HEK293 (cell line): ENCODE data around the gene IL4R.

Experiments used
- CTCF ChIA-PET: fragments of 350-600 bp; formaldehyde crosslinking; extraction: SDS; loops from one replicate; lab custom pipeline; 2021; ENCODE audit warnings: antibody characterized with exemption; lab: Yijun Ruan, JAX
- POLR2A ChIA-PET: fragments of 300-600 bp; formaldehyde crosslinking; extraction: SDS; loops from one replicate; lab custom pipeline; 2020; ENCODE audit warnings: antibody characterized with exemption, inconsistent platforms; lab: Yijun Ruan, JAX
- H3K27ac ChIP-seq: fragments of 200-500 bp; sonication (Bioruptor generic); 2 replicates; pipeline ENCODE4 v1.5.1; 2014; ENCODE audit warnings: low read depth, low read length, control low read depth, inconsistent platforms; ENCODE audit errors: extremely low read depth
- H3K36me3 ChIP-seq, 2 experiments: fragments of 200-500 bp in 1 of 2; sonication (Bioruptor generic) in 1 of 2; 1 replicate in 1 of 2; 2 replicates in 1 of 2; pipeline ENCODE4 v1.5.1; 2014 to 2017; ENCODE audit warnings: inconsistent platforms in 2 of 2, low read length in 2 of 2; ENCODE audit not compliant: control insufficient read depth in 2 of 2, insufficient read depth in 1 of 2
- H3K4me1 ChIP-seq: fragments of 200-500 bp; sonication (Bioruptor generic); 2 replicates; pipeline ENCODE4 v1.5.1; 2014; ENCODE audit warnings: mild to moderate bottlenecking, low read length, inconsistent platforms; ENCODE audit not compliant: control insufficient read depth, insufficient read depth
- H3K4me3 ChIP-seq: 2 replicates; pipeline ENCODE4 v1.5.1; 2011; ENCODE audit warnings: low read depth, mild to moderate bottlenecking, control low read depth, low read length, moderate library complexity
- H3K9me3 ChIP-seq: fragments of 200-500 bp; sonication (Bioruptor generic); 2 replicates; pipeline ENCODE4 v1.5.1; 2014; ENCODE audit warnings: low read depth, low read length, inconsistent platforms; ENCODE audit not compliant: control insufficient read depth, insufficient read depth
- BCL11B ChIP-seq: fragments of 450-650 bp; formaldehyde crosslinking; IDR thresholded peaks from 2 replicates; pipeline ENCODE4 v1.5.1; 2016; ENCODE audit warnings: low read depth, missing biosample characterization, missing genetic modification characterization
- GFI1B ChIP-seq: fragments of 450-650 bp; formaldehyde crosslinking; IDR thresholded peaks from 2 replicates; pipeline ENCODE4 v1.5.1; 2016; ENCODE audit warnings: missing biosample characterization, missing genetic modification characterization
- KLF10 ChIP-seq: fragments of 450-650 bp; IDR thresholded peaks from 2 replicates; pipeline ENCODE4 v1.5.1; 2018; ENCODE audit warnings: missing biosample characterization, mild to moderate bottlenecking, missing genetic modification characterization
- TRIM28 ChIP-seq: IDR thresholded peaks from 2 replicates; pipeline ENCODE4 v1.6.1; 2011; ENCODE audit warnings: low read length, control low read depth, borderline replicate concordance
- ZBTB1 ChIP-seq: fragments of 450-650 bp; formaldehyde crosslinking; IDR thresholded peaks from 2 replicates; pipeline ENCODE4 v1.5.1; 2016; ENCODE audit warnings: missing biosample characterization, missing genetic modification characterization
- ZBTB20 ChIP-seq: fragments of 450-650 bp; formaldehyde crosslinking; IDR thresholded peaks from 2 replicates; pipeline ENCODE4 v1.5.1; 2016; ENCODE audit warnings: missing biosample characterization, missing genetic modification characterization
- ZBTB48 ChIP-seq: fragments of 450-650 bp; formaldehyde crosslinking; IDR thresholded peaks from 2 replicates; pipeline ENCODE4 v1.5.1; 2016; ENCODE audit warnings: missing biosample characterization, missing genetic modification characterization
- ZFP41 ChIP-seq: fragments of 450-650 bp; formaldehyde crosslinking; IDR thresholded peaks from 2 replicates; pipeline ENCODE4 v1.5.1; 2016; ENCODE audit warnings: missing biosample characterization, missing genetic modification characterization, borderline replicate concordance
- ZNF133 ChIP-seq: fragments of 450-650 bp; formaldehyde crosslinking; IDR thresholded peaks from 2 replicates; pipeline ENCODE4 v1.5.1; 2016; ENCODE audit warnings: missing biosample characterization, missing genetic modification characterization
- ZNF138 ChIP-seq: fragments of 450-650 bp; formaldehyde crosslinking; IDR thresholded peaks from 2 replicates; pipeline ENCODE4 v1.5.1; 2016; ENCODE audit warnings: missing biosample characterization, missing genetic modification characterization, borderline replicate concordance
- ZNF239 ChIP-seq: fragments of 450-650 bp; formaldehyde crosslinking; IDR thresholded peaks from 2 replicates; pipeline ENCODE4 v1.5.1; 2016; ENCODE audit warnings: missing biosample characterization, missing genetic modification characterization
- ZNF292 ChIP-seq: fragments of 450-650 bp; formaldehyde crosslinking; IDR thresholded peaks from 2 replicates; pipeline ENCODE4 v1.5.1; 2016; ENCODE audit warnings: low read depth, missing biosample characterization, missing genetic modification characterization, borderline replicate concordance
- ZNF529 ChIP-seq: fragments of 450-650 bp; formaldehyde crosslinking; IDR thresholded peaks from 2 replicates; pipeline ENCODE4 v1.5.1; 2017; ENCODE audit warnings: missing genetic modification characterization, missing biosample characterization; ENCODE audit not compliant: insufficient replicate concordance
- ZNF544 ChIP-seq: fragments of 450-650 bp; formaldehyde crosslinking; IDR thresholded peaks from 2 replicates; pipeline ENCODE4 v1.5.0; 2017; ENCODE audit warnings: missing biosample characterization, missing genetic modification characterization
- ZNF660 ChIP-seq: fragments of 450-650 bp; IDR thresholded peaks from 2 replicates; pipeline ENCODE4 v1.5.1; 2018; ENCODE audit warnings: missing biosample characterization, mild to moderate bottlenecking, missing genetic modification characterization
- ZNF837 ChIP-seq: fragments of 450-650 bp; formaldehyde crosslinking; IDR thresholded peaks from 2 replicates; pipeline ENCODE4 v1.5.1; 2016; ENCODE audit warnings: missing biosample characterization, missing genetic modification characterization
- ZSCAN30 ChIP-seq: fragments of 450-650 bp; IDR thresholded peaks from 2 replicates; pipeline ENCODE4 v1.5.1; 2018; ENCODE audit warnings: missing biosample characterization, mild to moderate bottlenecking, missing genetic modification characterization, moderate library complexity
- ZXDB ChIP-seq: fragments of 450-650 bp; formaldehyde crosslinking; IDR thresholded peaks from 2 replicates; pipeline ENCODE4 v1.5.1; 2016; ENCODE audit warnings: missing biosample characterization, missing genetic modification characterization
- TF ChIP-seq, protein P1 (sequence below): fragments of 450-650 bp; formaldehyde crosslinking; IDR thresholded peaks from 2 replicates; pipeline ENCODE4 v1.5.1; 2016; ENCODE audit warnings: missing biosample characterization, missing genetic modification characterization
- TF ChIP-seq, protein P2 (sequence below): fragments of 450-650 bp; formaldehyde crosslinking; IDR thresholded peaks from 2 replicates; pipeline ENCODE4 v1.5.1; 2016; ENCODE audit warnings: missing biosample characterization, missing genetic modification characterization
- TF ChIP-seq, protein P3 (sequence below): fragments of 450-650 bp; formaldehyde crosslinking; IDR thresholded peaks from 2 replicates; pipeline ENCODE4 v1.5.1; 2016; ENCODE audit warnings: missing biosample characterization, missing genetic modification characterization
- TF ChIP-seq, protein P4 (sequence below): fragments of 450-650 bp; formaldehyde crosslinking; IDR thresholded peaks from 2 replicates; pipeline ENCODE4 v1.5.1; 2016; ENCODE audit warnings: missing biosample characterization, missing genetic modification characterization
- TF ChIP-seq, protein P5 (sequence below): fragments of 450-650 bp; formaldehyde crosslinking; IDR thresholded peaks from 2 replicates; pipeline ENCODE4 v1.5.1; 2016; ENCODE audit warnings: missing biosample characterization, missing genetic modification characterization, low read depth

Gene IL4R

DNA sequence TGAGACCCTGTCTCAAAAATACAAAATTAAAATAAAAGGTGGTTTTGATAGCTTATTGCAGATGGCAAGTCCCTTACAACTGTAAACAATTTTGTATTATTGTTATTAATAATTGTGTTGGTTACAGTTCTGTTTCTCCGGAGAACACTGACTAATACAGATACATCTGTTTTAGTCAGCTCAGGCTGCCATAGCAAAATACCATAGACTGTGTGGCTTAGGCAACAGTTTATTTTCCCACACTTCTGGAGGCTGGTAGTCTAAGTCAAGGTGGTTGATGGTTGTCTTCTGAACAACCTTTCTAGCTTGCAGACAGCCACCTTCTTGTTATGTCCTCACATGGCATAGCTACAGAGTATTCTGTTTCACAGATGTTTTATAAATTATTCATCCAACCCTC is 74.0 kb downstream of the IL4R start:
- POLR2A ChIA-PET: interaction anchor here (1.2 kb wide), 1 partner anchor 20 kb away, joined by 3 read pairs; no protein-coding TSS in a partner anchor
- H3K4me1 ChIP-seq: no peaks in the 10 kb centered on the region
- H3K9me3 ChIP-seq: no peaks in the 10 kb centered on the region
- CTCF ChIA-PET: interaction anchor here (1.0 kb wide), 1 partner anchor 13 kb away, joined by 4 read pairs; no protein-coding TSS in a partner anchor
- no peak overlapping the region for H3K27ac ChIP-seq
- TF ChIP-seq TRIM28 (no peak), KLF10 (tag by site-specific recombination) (no peak), ZBTB20 (tag by site-specific recombination) (no peak), ZBTB48 (tag by site-specific recombination) (no peak), ZSCAN30 (tag by site-specific recombination) (no peak), ZFP41 (tag by site-specific recombination) (no peak), ZNF544 (tag by site-specific recombination) (no peak), GFI1B (no peak), BCL11B (tag by site-specific recombination) (no peak), ZNF239 (tag by site-specific recombination) (no peak), ZNF138 (tag by site-specific recombination) (no peak), ZNF529 (tag by site-specific recombination) (no peak)
- TF ChIP-seq, protein P1, sequence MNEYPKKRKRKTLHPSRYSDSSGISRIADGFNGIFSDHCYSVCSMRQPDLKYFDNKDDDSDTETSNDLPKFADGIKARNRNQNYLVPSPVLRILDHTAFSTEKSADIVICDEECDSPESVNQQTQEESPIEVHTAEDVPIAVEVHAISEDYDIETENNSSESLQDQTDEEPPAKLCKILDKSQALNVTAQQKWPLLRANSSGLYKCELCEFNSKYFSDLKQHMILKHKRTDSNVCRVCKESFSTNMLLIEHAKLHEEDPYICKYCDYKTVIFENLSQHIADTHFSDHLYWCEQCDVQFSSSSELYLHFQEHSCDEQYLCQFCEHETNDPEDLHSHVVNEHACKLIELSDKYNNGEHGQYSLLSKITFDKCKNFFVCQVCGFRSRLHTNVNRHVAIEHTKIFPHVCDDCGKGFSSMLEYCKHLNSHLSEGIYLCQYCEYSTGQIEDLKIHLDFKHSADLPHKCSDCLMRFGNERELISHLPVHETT (tag by site-specific recombination): no peak
- TF ChIP-seq, protein P2, sequence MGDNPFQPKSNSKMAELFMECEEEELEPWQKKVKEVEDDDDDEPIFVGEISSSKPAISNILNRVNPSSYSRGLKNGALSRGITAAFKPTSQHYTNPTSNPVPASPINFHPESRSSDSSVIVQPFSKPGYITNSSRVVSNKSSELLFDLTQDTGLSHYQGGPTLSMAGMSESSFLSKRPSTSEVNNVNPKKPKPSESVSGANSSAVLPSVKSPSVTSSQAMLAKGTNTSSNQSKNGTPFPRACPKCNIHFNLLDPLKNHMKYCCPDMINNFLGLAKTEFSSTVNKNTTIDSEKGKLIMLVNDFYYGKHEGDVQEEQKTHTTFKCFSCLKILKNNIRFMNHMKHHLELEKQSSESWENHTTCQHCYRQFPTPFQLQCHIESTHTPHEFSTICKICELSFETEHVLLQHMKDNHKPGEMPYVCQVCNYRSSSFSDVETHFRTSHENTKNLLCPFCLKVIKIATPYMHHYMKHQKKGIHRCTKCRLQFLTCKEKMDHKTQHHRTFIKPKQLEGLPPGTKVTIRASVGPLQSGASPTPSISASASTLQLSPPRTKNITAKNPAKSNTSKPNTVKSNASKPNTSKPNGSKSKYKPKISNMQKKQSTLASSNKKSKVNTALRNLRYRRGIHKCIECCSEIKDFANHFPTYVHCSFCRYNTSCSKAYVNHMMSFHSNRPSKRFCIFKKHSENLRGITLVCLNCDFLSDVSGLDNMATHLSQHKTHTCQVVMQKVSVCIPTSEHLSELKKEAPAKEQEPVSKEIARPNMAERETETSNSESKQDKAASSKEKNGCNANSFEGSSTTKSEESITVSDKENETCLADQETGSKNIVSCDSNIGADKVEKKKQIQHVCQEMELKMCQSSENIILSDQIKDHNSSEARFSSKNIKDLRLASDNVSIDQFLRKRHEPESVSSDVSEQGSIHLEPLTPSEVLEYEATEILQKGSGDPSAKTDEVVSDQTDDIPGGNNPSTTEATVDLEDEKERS (tag by site-specific recombination): no peak
- TF ChIP-seq, protein P3, sequence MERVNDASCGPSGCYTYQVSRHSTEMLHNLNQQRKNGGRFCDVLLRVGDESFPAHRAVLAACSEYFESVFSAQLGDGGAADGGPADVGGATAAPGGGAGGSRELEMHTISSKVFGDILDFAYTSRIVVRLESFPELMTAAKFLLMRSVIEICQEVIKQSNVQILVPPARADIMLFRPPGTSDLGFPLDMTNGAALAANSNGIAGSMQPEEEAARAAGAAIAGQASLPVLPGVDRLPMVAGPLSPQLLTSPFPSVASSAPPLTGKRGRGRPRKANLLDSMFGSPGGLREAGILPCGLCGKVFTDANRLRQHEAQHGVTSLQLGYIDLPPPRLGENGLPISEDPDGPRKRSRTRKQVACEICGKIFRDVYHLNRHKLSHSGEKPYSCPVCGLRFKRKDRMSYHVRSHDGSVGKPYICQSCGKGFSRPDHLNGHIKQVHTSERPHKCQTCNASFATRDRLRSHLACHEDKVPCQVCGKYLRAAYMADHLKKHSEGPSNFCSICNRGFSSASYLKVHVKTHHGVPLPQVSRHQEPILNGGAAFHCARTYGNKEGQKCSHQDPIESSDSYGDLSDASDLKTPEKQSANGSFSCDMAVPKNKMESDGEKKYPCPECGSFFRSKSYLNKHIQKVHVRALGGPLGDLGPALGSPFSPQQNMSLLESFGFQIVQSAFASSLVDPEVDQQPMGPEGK (tag by site-specific recombination): no peak
- no peak overlapping the region for H3K4me3 ChIP-seq
- H3K36me3 ChIP-seq: no peaks in the 10 kb centered on the region

DNA sequence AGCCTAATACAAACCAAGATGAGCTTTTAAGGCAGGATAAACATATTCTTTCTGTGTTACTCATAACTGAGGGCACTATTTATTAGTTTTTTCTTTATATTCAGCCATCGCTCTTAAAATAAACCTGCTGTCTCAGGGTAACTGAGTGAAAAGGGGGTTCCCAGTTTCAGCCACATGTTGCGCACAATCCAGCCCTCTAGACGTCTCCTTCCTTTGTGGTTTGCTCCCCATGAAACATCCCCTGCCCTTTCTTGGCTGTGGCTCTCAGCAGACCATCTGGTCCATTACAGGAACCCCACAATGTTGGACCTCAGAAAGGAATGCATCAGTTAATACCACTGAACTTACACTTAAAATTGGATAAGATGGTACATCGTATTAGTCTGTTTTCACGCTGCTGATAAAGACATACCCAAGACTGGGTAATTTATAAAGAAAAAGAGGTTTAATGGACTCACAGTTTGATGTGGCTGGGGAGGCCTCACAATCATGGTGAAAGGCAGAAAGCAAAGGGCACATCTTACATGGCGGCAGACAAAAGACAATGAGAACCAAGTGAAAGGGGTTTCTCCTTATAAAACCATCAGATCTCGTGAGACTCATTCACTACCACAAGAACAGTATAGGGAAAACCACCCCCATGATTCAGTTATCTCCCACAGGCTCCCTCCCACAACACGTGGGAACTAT is 75.6 kb downstream of the IL4R start:
- Histone ChIP-seq H3K4me3 (no peak overlapping the region), H3K27ac (no peak overlapping the region), H3K9me3 (no peaks in the 10 kb centered on the region), H3K36me3 (no peaks in the 10 kb centered on the region), H3K4me1 (no peaks in the 10 kb centered on the region)
- TF ChIP-seq, protein P4, sequence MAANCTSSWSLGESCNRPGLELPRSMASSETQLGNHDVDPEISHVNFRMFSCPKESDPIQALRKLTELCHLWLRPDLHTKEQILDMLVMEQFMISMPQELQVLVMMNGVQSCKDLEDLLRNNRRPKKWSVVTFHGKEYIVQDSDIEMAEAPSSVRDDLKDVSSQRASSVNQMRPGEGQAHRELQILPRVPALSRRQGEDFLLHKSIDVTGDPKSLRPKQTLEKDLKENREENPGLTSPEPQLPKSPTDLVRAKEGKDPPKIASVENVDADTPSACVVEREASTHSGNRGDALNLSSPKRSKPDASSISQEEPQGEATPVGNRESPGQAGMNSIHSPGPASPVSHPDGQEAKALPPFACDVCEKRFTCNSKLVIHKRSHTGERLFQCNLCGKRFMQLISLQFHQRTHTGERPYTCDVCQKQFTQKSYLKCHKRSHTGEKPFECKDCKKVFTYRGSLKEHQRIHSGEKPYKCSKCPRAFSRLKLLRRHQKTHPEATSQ: no peak
- TF ChIP-seq ZNF133 (tag by site-specific recombination) (no peak), ZXDB (tag by site-specific recombination) (no peak), ZBTB1 (tag by site-specific recombination) (no peak), ZNF660 (tag by site-specific recombination) (no peak), ZNF837 (tag by site-specific recombination) (no peak), ZNF292 (no peak), ZFP41 (tag by site-specific recombination) (no peak)
- TF ChIP-seq, protein P5, sequence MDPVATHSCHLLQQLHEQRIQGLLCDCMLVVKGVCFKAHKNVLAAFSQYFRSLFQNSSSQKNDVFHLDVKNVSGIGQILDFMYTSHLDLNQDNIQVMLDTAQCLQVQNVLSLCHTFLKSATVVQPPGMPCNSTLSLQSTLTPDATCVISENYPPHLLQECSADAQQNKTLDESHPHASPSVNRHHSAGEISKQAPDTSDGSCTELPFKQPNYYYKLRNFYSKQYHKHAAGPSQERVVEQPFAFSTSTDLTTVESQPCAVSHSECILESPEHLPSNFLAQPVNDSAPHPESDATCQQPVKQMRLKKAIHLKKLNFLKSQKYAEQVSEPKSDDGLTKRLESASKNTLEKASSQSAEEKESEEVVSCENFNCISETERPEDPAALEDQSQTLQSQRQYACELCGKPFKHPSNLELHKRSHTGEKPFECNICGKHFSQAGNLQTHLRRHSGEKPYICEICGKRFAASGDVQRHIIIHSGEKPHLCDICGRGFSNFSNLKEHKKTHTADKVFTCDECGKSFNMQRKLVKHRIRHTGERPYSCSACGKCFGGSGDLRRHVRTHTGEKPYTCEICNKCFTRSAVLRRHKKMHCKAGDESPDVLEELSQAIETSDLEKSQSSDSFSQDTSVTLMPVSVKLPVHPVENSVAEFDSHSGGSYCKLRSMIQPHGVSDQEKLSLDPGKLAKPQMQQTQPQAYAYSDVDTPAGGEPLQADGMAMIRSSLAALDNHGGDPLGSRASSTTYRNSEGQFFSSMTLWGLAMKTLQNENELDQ: no peak
- CTCF ChIA-PET: interaction anchor here (1.1 to 1.2 kb wide), 2 partner anchors 155 to 210 kb away, joined by 3 read pairs; no protein-coding TSS in a partner anchor
- POLR2A ChIA-PET: no interaction called here
